Measurements from ENCODE around the gene XPR1. TPM values are rescaled to one million over a fixed set of nuclear protein-coding genes. Genes with fewer than 3 reads are reported as not detected.

Gene XPR1
- total and polyA plus RNA-seq, 2 donors (not counting 3 experiments of a cell fraction or from before 2014, with no cell fraction given) = 23.9 to 26.7 TPM

DNA sequence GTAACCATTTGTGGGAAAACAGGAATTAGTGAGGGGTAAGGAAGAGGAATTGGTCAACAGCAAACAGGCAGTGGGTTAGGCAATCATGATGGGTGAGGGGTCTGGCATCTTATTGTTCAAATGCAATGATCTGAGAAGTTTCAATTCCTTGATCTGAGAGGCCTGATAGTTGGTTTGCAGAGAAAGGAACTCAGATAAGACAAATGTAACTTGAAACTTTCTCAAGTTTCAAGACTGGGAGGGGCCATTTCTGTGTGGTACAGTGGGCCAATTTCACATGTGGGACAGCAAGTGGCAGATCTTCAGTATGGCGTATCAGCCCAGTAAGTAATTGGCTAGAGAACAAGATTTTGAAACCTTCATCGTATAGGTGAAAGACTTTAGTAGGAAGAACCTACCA is 102.5 kb downstream of the XPR1 start:
- H3K4me3 ChIP-seq (replicated peaks in 1 of 3; ENCODE audit: insufficient read depth in 1 of 3, low read depth in 1 of 3, low read length in 3 of 3) = no peak overlapping the region
- peaks cover 4% of the 10 kb centered on the region for H3K9me3 ChIP-seq (replicated peaks; ENCODE audit: control insufficient read depth, insufficient read depth, low read length)
- intact Hi-C loops (cut with micrococcal nuclease) = no loop called here
- TF ChIP-seq MAX (IDR thresholded peaks at IDR 0.05; ENCODE audit: insufficient read depth, insufficient read length) (no peak), POLR2AphosphoS5 (IDR thresholded peaks at IDR 0.05; ENCODE audit: insufficient read depth, low read depth, low read length) (no peak), CTCF (IDR thresholded peaks at IDR 0.05; ENCODE audit: extremely low read depth in 1 of 2, insufficient read depth in 1 of 2, low read depth in 1 of 2, low read length in 2 of 2) (no peak), JUN (IDR thresholded peaks at IDR 0.05; ENCODE audit: borderline replicate concordance, insufficient read depth, insufficient read length, low read depth) (no peak), EZH2 (IDR thresholded peaks at IDR 0.05; ENCODE audit: borderline replicate concordance, low read depth, low read length, severe bottlenecking) (no peak)
- no peak overlapping the region for H2AFZ ChIP-seq (ENCODE audit: low read depth, low read length)
- no TSS peak for BruUV-seq (replicated peaks)
- H3K9ac ChIP-seq (replicated peaks; ENCODE audit: extremely low read depth, insufficient read depth, low read length) = no peak overlapping the region
- dilution Hi-C loops (cut with MboI; ENCODE audit: extremely low pct_ligation_motif_present, low sequenced_read_pairs) = no loop called here
- POLR2A ChIA-PET = no interaction called here
- no peak for FAIRE-seq
- no peaks in the 10 kb centered on the region for H4K20me1 ChIP-seq (replicated peaks; ENCODE audit: control insufficient read depth, extremely low read depth, insufficient read depth, low read length)
- no peaks in the 10 kb centered on the region for H3K9me1 ChIP-seq (replicated peaks; ENCODE audit: control insufficient read depth, extremely low read depth, insufficient read depth, low read length)
- no peak overlapping the region for H3K27ac ChIP-seq (ENCODE audit: insufficient read depth, low read depth, low read length)
- no peak for DNase-seq (ENCODE audit: low read depth, low spot score)
- no peaks in the 10 kb centered on the region for H3K79me2 ChIP-seq (ENCODE audit: control insufficient read depth, insufficient read depth, low read length)
- CTCF ChIA-PET = no interaction called here
- H3K4me2 ChIP-seq (ENCODE audit: insufficient read depth, low read length) = no peak overlapping the region
- H3K4me1 ChIP-seq (ENCODE audit: control insufficient read depth, extremely low read depth, insufficient read depth, low read length) = no peaks in the 10 kb centered on the region
- no peaks in the 10 kb centered on the region for H3K36me3 ChIP-seq (ENCODE audit: control insufficient read depth in 2 of 2, extremely low read depth in 1 of 2, insufficient read depth in 2 of 2, low read length in 2 of 2)
- no peaks in the 10 kb centered on the region for H3K27me3 ChIP-seq (ENCODE audit: control insufficient read depth in 2 of 2, insufficient read depth in 2 of 2, low read length in 2 of 2)

DNA sequence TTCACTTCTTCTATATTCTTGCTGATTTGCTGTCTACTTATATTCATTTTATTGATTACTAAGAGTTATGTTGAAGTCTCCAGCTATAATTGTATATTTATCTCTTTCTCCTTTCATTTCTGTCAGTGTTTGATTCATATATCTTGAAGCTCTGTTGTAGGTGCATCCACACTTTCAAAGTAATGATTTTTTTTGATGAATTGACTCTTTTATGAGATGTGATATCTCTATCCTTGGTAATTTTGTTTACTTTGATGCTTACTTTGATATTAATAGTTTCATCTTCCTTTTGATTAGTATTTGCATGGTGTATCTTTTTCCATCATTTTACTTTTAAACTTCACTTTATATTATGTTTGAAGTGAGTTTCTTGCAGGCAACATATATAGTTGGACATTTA is 110.8 kb downstream of the XPR1 start:
- Histone ChIP-seq H3K9me3 (replicated peaks; ENCODE audit: control insufficient read depth, insufficient read depth, low read length) (no peaks in the 10 kb centered on the region), H2AFZ (ENCODE audit: low read depth, low read length) (no peak overlapping the region), H3K9ac (replicated peaks; ENCODE audit: extremely low read depth, insufficient read depth, low read length) (no peak overlapping the region), H3K4me2 (ENCODE audit: insufficient read depth, low read length) (no peak overlapping the region), H3K9me1 (replicated peaks; ENCODE audit: control insufficient read depth, extremely low read depth, insufficient read depth, low read length) (no peaks in the 10 kb centered on the region), H3K4me3 (replicated peaks in 1 of 3; ENCODE audit: insufficient read depth in 1 of 3, low read depth in 1 of 3, low read length in 3 of 3) (no peak overlapping the region), H3K4me1 (ENCODE audit: control insufficient read depth, extremely low read depth, insufficient read depth, low read length) (no peaks in the 10 kb centered on the region), H3K27me3 (ENCODE audit: control insufficient read depth in 2 of 2, insufficient read depth in 2 of 2, low read length in 2 of 2) (no peaks in the 10 kb centered on the region), H3K79me2 (ENCODE audit: control insufficient read depth, insufficient read depth, low read length) (no peaks in the 10 kb centered on the region), H4K20me1 (replicated peaks; ENCODE audit: control insufficient read depth, extremely low read depth, insufficient read depth, low read length) (no peaks in the 10 kb centered on the region), H3K27ac (ENCODE audit: insufficient read depth, low read depth, low read length) (no peak overlapping the region), H3K36me3 (ENCODE audit: control insufficient read depth in 2 of 2, extremely low read depth in 1 of 2, insufficient read depth in 2 of 2, low read length in 2 of 2) (no peaks in the 10 kb centered on the region)
- TF ChIP-seq MYC (IDR thresholded peaks at IDR 0.05; ENCODE audit: low read depth, low read length) = no peak
- TF ChIP-seq GATA2 (IDR thresholded peaks at IDR 0.05; ENCODE audit: insufficient read depth, insufficient read length, low read depth, low read length) = no peak
- no peak for TF ChIP-seq POLR2A (IDR thresholded peaks at IDR 0.05; ENCODE audit: low read depth, low read length)
- no peak for TF ChIP-seq JUN (IDR thresholded peaks at IDR 0.05; ENCODE audit: borderline replicate concordance, insufficient read depth, insufficient read length, low read depth)
- TF ChIP-seq EZH2 (IDR thresholded peaks at IDR 0.05; ENCODE audit: borderline replicate concordance, low read depth, low read length, severe bottlenecking) = no peak
- TF ChIP-seq POLR2AphosphoS5 (IDR thresholded peaks at IDR 0.05; ENCODE audit: insufficient read depth, low read depth, low read length) = no peak
- no peak for TF ChIP-seq MAX (IDR thresholded peaks at IDR 0.05; ENCODE audit: insufficient read depth, insufficient read length)
- dilution Hi-C loops (cut with MboI; ENCODE audit: extremely low pct_ligation_motif_present, low sequenced_read_pairs) = no loop called here
- POLR2A ChIA-PET = no interaction called here
- CTCF ChIA-PET = no interaction called here
- BruUV-seq (replicated peaks) = no TSS peak
- intact Hi-C loops (cut with micrococcal nuclease) = no loop called here
- no peak for DNase-seq (ENCODE audit: low read depth, low spot score)
- no peak for FAIRE-seq

Data from endothelial cell of umbilical vein (primary cell).